Activated CD4-positive, alpha-beta T cell treated with anti-CD3 and anti-CD28 coated beads, Interleukin-2, amount 50 U/mL, for 24 hours (primary cell): ENCODE data around the gene AGFG1.

Experiments
- DNase-seq, 2 donors: peaks; one replicate each; pipeline ENCODE4 v3.0.0-alpha.2; 2020; ENCODE audit warnings: low read depth in 1 of 2, low spot score in 1 of 2

The AGFG1 gene, protein sequence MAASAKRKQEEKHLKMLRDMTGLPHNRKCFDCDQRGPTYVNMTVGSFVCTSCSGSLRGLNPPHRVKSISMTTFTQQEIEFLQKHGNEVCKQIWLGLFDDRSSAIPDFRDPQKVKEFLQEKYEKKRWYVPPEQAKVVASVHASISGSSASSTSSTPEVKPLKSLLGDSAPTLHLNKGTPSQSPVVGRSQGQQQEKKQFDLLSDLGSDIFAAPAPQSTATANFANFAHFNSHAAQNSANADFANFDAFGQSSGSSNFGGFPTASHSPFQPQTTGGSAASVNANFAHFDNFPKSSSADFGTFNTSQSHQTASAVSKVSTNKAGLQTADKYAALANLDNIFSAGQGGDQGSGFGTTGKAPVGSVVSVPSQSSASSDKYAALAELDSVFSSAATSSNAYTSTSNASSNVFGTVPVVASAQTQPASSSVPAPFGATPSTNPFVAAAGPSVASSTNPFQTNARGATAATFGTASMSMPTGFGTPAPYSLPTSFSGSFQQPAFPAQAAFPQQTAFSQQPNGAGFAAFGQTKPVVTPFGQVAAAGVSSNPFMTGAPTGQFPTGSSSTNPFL

DNA sequence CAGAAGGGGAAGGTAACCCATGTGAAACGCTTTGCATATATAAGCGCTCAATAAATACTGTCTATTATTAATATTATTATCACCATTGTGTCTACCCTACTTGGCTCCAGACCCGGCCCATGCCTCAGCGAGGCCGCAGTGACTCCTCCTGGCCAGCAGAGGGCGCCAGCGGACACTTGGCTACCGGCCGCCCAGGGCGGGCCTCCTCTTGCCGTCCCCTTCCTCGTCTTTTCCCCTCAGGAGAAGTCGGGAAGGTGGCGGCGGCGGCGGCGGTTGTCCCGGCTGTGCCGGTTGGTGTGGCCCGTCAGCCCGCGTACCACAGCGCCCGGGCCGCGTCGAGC, at the start of gene AGFG1:
Gene AGFG1, plus strand, starts transcription at position 233 of the 341 bp plus-strand sequence. CDS start 266 bp downstream, outside the sequence.
- DNase-seq = peak; percentile 82 to 92

DNA sequence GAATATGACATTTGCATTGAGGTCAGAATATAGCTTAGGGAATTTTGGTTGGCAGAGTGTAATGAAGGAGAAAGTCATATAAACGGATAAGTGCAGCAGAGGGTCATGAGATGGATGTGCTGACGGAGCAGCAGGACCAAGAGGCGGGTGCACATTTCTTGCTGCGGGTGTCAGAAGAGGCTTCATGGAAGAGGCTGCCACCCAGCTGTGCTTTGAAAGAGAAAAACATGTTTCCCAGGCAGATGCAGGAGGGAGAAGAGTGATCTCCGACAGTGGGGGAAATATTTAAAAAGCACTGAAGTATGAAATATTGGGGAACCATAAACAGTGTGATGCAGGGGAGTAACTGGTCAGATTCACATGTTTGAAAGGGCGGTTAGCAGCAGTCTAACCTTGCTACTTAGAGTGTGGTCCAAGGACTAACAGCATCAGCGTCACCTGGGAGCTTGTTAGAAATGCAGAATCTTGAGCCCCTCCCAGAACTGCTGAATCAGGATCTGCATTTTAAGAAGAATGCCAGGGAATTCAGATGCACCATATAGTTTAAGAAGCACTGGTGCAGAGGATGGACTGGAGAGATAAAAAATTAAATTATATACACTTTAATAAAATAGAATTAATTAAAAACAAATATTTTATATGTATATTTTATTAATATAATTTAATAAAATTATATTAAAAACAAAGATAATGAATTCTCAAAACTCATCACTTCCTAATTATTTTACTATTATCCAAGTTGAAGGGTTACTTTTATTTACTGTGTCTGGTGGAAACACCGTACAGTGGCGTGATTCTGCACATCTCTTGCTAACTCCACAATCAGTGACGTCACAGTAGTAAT, 48.1 kb upstream of the AGFG1 start:
- no peak for DNase-seq

DNA sequence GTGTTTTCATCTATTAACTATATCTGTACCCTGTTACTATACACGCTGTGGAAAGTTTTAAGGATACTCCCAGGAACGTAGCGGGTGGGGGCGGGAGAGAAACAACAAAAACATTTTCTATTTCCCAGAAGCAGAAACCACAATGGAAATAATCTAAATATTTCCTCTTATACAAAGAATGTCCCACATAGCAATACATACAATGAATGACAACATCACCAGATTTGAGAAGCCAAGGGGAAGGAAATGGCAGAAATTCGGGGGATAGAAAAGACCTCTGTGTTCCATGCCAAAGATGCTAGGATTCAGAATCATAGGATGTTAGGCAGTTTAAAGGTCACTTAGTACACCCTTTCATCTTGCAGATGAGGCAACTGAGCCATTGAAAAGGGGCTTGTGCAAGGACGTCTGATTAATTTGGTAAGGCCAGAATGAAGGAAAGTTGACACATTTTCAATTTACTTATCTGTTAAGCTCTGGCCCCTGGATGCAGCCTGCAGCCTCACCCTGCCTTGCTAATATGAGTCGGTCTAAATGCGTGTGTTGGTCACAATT, 43.1 kb upstream of the AGFG1 start:
- no peak for DNase-seq

DNA sequence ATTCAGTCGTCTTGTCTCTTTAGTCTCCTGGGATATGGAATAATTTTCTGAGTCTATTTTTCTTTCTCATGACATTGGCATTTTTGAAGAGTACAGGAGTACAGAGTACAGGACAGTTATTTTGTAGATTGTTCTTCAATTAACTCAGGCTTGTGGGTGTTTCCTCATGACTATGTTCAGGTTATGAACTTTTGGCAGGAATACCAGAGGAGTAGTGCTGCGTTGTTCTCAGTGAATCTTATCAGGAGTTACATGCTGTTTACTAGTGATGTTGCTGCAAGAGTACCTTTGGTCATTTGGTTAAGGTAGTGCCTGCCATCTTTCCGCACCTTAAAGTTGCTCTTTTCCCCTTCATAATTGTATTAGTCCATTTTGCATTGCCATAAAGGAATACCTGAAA, 41.3 kb upstream of the AGFG1 start:
- no peak for DNase-seq

DNA sequence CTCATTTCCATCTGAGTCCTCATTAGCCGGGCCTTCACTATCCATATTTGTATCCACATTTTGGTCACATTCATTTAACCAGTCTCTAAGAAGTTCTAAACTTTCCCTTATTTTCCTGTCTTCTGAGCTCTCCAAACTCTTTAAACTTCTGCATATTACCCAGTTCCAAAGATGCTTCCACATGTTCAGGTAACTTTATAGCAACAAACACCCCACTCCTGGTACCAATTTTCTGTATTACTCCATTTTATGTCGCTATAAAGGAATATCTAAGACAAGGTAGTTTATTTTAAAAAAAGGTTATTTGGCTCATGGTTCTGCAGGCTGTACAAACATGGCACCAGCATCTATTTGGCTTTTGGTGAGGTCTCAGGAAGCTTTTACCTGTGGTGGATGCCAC, 38.8 kb upstream of the AGFG1 start:
- no peak for DNase-seq

DNA sequence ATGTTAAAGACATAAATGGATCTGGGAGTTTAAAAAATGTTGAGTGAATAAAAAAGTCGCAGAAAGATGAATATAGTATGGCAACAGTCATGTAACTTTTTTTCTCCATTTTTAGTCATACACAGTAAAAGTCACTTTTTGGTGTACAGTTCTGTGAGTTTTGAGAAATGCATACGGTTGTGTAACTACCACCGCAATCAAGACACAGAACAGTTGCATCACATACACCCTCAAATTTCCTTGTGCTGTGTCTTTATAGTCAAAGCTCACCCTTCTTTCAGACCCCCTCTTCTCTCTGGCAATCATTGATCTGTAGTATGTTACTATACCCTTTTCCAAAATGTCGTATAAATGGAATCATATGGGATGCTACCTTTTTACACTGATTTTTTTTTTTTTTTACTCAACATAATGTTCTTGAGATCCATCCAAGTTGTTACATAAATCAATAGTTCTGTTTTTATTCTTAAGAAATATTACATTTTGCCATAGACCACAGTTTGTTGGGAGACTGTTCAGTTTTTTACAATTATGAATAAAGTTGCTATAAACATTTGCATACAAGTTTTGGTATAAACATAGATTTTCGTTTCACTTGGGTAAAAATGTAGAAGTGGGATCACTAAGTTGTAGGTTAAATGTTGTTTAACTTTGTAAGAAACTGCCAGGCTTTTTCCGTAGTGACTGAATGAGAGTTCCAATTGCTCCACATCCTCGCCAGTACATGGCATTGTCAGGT, 35.4 kb upstream of the AGFG1 start:
- DNase-seq = no peak

DNA sequence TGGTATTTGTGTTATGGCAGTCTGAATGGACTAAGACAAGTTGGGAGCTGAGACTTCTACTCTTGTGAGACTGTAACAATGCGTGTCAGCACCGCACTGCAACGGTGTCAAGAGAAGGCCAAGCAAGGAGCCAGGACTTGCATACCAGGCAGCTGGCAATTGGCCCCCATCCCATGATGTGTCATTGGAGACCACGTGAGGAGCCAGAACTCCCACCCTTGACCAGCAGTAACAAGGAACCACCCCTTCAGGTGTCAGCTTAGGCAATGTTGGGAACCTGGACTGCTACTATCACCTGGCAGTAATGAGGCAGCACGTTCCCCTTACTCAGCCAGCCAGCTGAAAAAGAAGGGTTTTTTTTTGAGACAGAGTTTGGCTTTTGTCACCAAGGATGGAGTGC, 32.7 kb upstream of the AGFG1 start:
- DNase-seq = no peak

DNA sequence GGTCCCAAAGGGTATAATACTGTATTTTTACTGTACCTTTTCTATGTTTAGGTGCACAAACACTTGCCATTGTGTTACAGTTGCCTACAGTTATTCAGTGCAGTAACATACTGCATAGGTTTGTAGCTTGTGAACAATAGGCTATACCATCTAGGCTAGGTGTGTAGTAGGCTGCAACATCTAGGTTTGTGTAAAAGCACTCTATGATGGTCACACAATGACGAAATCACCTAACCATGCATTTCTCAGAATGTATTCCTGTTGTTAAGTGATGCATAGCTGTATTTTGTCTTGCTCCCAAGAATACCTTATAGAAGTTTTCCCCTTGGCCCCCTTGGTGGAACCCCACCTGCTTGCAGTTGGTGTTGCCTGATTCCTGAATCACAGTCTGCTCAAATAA, 29.3 kb upstream of the AGFG1 start:
- DNase-seq = no peak

DNA sequence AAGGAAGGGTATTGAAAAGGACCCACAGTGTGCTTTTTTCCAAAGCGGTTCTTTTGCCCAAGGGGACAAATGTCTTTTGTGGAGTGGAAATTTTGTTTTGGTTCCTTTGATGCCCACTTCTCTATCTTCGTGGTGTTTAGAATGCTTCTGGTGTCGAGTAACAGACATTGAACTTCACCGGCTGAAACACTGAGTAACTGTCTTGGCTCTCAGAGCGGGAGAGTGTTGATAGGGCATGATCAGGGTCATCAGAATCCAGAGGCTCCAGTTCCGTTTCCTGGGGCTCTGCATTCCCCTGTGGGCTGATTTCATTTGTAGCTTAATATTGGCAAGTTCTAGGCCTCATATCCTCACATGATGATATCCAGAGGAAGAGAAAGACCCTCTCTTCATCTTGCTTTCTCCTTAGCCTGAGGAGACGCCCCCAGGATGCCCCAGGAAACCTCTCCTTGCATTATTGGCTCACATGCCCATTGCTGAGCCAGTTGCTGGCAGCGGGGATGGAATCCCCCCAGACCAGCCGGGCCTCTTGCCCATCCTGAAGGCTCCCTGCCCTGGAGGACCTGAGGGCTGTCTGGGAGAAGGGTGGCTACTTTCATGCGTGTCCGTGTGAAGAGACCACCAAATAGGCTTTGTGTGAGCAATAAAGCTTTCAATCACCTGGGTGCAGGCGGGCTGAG, 27.9 kb upstream of the AGFG1 start:
- DNase-seq = no peak

DNA sequence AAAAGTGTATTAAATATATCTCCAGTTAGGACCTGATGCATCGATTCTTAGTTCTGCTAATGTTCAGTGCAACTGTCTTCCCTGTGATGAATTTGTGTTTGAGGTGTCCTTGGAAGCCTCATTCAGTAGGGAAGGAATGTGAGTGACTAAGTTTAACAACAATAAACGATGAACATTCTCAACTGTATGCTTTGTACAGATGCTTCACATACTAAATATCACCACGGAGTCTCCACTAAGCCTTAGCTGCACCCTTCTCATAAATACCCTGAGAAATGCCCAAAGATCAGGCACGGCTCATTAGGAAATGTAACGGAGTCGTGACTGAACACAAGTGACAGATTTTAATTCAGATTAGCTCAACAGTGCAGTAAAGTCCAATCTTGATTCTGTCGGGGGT, 24.4 kb upstream of the AGFG1 start:
- DNase-seq = no peak

DNA sequence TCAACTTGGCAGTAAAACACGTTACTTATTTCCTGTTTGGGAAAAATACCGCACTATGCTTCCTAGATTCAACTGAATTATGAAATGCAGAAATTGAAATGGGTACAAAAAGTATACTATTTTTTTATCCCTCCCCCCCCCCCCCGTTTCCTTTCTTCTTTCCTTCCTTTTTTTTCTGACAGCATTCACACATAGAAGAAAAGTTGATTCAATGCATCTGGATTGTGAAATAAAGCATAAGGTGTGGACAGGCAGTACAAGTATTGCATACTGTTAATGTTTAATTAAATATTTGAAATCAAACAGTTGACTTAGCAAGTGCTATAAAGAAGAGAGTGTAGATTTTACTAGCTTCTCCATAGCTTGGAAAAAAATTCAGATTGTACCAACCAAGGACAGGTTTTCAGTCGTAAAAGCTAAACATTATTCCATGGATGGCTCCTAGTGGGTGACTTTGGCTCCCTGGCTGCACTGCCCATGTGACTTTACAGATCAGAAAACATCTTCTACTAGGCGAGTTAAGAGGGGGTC, 21.6 kb upstream of the AGFG1 start:
- no peak for DNase-seq

DNA sequence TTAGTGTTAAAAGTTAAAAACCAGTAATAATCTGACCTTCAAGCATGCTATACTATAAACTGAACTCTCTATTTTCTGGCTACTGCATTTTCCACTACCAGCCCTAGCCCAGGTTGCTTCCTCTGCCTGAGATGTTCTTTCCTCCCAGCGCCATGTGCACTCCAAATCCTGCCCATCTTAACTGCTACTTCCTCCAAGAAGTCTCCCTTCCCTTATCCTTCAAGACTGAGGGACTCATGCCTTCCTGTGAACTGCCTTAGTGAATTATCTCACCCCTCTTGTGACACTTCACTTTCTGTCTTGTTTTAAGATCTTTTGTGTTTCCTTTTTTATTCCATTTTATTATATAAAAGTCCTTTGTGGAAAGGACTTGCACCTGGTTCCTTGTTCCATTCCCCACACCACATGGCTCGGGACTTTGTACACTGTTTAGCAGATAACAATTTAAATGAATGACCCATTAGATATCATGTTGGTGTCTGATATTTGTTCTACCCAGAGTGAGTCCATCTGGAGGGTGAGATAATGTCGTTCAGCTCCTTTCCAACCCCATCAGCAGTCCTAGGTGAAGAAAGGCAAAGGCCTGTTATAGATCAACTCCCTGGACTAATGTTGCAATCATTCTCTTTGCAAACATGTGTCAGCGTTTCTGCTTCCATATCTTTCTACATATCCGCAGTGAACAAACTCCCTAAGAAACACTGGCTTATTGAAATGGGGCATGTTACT, 20.9 kb upstream of the AGFG1 start:
- DNase-seq = no peak

DNA sequence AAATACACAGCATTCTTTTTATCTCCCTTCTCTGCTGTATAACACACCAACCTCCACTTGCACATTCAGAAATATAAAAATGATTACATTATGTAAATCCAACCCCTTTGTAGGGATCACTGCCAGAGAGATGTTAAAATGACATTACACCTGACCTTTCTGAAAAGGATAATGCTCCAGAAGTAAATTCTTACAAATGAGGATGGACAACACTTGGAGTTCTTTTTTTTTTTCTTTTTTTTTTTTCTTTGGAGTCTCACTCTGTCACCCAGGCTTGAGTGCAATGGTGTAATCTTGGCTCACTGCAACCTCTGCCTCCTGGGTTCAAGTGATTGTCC, 20.3 kb upstream of the AGFG1 start:
- DNase-seq = no peak

DNA sequence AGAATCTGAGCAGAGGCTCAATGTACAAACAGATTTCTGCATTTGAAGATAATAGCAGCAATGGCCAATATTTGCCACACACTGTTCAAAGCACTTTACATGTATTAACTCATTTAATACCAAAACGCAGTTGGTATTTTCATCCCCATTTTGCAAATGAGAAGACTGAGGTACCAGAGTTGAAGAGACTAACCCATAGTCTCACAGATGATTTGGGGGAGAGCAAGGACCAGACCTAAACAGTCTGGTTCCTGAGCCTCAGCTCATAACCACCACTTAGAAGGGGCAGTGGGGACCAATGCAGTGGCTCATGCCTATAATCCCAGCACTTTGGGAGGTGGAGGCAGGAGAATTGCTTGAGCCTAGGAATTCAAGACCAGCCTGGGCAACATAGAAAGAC, 18.1 kb upstream of the AGFG1 start:
- DNase-seq = no peak

DNA sequence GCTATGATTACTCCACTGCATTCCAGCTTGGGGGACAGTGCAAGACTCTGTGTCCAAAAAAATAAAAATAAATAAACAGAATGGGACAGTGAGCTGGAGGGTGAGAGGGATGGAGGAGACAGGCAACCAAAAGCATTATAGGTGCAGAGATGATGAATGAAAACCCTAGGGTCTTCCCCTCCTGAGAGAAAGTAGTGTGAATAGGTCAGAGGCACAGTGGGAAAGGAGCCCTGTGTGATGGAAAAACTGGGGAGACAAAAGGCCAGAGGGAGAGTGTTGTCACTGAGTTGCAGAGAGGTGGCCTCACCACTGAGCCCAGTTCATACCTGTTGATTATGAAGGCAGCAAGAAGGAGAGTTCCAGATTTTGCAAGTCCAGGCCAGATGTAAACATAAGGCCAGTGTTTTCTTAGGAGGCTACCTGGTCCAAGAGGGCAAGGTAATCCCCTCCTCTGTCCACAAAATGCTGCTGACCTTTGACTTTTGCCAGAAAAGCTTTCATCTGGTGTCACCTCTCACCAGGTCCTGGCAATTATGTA, 17.6 kb upstream of the AGFG1 start:
- no peak for DNase-seq

DNA sequence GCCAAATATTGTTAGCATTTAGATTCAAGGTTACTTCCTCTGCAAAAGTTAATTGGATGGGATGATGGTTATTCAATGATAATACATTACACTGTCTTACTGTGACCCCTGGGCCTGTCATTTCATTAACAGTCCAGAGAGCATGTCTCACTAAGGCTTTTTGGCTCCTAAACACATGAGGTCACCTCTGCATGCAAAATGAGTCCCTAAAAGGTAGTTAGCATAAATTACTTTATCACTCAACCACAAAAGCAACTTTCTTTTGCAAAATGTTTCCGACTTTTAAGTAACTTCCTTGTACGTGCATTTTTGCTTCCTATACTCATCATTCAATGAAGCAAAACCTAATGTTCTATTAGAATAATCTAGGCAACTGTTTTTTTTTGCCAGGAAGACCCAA, 16.8 kb upstream of the AGFG1 start:
- DNase-seq = no peak

DNA sequence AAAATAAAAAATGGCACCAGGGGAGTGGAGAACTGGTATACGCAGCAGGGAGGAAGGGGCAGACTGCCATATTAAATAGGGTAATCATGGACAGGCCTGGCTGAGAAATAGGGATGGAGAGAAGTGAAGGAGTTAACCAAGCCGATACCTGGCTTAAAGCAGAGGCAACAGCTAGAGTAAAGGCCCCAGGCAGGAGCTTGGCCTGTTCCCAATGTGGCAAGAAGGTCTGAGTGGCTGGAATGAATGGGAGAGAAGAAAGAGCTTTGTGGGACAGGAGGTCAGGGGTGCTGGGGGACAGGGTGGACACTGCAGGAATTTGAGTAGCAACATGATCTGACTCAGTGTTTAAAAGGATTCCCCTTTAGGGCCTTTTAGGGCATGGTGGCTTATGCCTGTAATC, 15.9 kb upstream of the AGFG1 start:
- DNase-seq = no peak

DNA sequence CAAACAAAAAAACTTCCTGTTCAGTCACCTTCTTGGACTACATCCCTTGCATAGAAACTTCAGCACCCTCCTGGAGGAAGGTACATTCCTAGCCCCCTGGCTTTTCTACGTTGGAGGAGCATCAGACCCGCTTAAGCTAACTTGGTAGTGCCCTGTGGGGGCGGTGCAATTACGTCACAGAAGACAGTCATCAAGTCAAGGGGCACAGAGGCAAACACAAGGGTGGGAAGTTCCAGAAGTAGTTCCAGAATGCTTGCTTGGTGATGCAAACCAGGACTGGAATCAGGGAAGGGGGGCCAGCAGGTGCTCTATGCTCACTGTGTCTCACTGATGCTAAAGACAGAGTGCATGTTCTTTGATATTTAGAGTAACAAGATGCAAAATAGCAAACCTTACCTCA, 15.2 kb upstream of the AGFG1 start:
- no peak for DNase-seq

DNA sequence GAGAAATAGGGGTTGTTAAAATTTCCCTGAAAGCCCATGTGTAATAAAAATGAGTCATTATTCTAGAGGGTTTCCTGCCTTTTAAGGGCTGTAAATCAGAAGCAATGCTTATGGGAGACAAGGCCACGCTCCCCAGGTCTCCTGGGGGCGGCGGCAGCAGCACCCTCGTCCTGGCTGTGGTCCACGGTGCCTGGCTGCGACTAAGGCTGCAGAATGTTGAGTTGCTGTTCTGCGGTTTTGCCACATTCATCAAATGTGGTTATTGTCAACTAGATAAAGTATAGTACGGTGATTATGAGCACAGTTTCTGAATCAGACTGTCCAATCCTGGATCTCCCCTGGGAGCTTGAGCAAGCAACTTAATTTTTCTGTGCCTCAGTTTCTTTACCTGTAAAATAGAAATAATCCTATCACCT, 11.9 kb upstream of the AGFG1 start:
- DNase-seq = peak in 1 of 2 donors; percentile 67

DNA sequence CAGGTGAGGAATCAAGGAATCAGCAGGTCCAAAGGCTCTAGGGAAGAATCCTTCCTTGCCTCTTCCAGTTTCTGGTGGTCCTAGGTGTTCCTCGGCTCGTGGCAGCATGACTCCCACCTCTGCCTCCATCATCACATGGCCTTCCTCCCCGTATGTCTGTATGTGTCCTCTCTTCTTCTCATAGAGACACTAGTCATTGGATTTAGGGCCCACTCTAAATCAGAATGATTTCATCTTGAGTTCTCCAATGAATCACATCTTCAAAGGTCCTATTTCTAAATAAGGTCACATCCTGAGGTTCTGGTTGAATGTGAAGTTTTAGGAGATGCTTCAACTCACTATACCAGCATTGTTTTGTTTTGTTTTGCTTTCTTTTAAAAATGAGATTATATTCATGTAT, 11.1 kb upstream of the AGFG1 start:
- DNase-seq = no peak
